Brain microvascular endothelial cell (primary cell): ENCODE data around the gene CCDC86.

Experiments used
- DNase-seq: peaks from one replicate; pipeline ENCODE4 v3.0.0-alpha.2; 2020
- H3K27ac ChIP-seq: fragments of 250-450 bp; sonication (Bioruptor Pico); 2 replicates; pipeline ENCODE4 v1.5.1; 2020; ENCODE audit warnings: mild to moderate bottlenecking, moderate library complexity
- H3K27me3 ChIP-seq: fragments of 250-450 bp; sonication (Bioruptor Pico); replicated peaks from 2 replicates; pipeline ENCODE4 v1.5.1; 2020; ENCODE audit warnings: mild to moderate bottlenecking
- H3K36me3 ChIP-seq: fragments of 250-450 bp; sonication (Bioruptor Pico); replicated peaks from 2 replicates; pipeline ENCODE4 v1.5.1; 2020; ENCODE audit warnings: mild to moderate bottlenecking
- H3K4me3 ChIP-seq: 2 replicates; pipeline ENCODE4 v1.5.1; 2011; ENCODE audit warnings: low read depth, mild to moderate bottlenecking, control low read depth, low read length, moderate library complexity
- in situ Hi-C: cut with HindIII; loops from 2 replicates; pipeline ENCODE4 v1.10.0; 2017; ENCODE audit warnings: low sequenced_read_pairs, low pct_ligation_motif_present
- TF ChIP-seq, protein P1 (sequence below): IDR thresholded peaks from 2 replicates; pipeline ENCODE4 v1.5.1; 2011; ENCODE audit warnings: low read depth, mild to moderate bottlenecking, moderate library complexity, low read length, control low read depth, inconsistent platforms; ENCODE audit errors: missing control alignments

CCDC86 gene

DNA sequence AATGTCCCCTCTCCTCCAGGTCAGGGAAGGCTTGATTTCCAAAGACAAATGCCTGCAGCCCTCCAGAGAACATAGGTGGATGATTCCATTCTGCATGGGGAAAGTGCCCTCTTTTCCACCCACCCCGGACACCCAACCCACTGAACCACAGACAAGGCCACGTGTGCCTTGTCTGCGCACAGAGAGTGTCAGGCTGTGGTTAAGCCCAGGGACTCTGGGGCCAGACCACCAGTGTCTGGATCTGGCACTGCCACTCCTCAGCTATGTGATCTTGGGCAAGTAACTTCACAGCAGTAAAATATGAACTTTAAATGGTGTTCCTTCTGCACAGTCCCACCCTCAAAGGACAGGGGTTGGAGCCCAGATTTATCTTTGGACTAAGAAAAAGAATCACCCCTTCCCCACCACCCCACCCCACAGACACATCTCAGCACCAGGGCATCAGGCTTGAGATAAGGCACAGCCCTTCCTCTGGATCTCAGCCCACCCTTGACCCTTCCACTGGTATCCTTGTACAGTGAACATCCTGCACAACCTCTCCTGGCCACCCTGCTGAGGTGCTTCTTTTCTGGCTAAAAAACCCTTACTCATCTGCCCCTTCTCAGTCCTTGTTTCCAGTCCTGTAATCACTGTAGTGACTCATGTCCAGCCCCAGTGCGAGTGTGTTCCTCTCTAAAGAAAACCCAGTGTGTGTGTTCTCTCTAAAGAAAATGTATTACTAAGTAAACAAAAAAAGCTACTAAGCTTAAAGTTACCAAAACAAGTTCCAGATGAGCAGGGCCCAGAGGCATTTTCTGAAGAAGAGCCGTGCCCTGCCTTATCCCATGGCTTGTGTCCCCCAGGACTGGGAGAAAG lies 15.7 kb downstream of the CCDC86 start:
- H3K36me3 ChIP-seq, result no peaks in the 10 kb centered on the region
- peak; percentile 28 for DNase-seq
- no peaks in the 10 kb centered on the region for H3K27me3 ChIP-seq
- no peak overlapping the region for H3K27ac ChIP-seq
- in situ Hi-C loops, result no loop called here
- TF ChIP-seq, protein P1, sequence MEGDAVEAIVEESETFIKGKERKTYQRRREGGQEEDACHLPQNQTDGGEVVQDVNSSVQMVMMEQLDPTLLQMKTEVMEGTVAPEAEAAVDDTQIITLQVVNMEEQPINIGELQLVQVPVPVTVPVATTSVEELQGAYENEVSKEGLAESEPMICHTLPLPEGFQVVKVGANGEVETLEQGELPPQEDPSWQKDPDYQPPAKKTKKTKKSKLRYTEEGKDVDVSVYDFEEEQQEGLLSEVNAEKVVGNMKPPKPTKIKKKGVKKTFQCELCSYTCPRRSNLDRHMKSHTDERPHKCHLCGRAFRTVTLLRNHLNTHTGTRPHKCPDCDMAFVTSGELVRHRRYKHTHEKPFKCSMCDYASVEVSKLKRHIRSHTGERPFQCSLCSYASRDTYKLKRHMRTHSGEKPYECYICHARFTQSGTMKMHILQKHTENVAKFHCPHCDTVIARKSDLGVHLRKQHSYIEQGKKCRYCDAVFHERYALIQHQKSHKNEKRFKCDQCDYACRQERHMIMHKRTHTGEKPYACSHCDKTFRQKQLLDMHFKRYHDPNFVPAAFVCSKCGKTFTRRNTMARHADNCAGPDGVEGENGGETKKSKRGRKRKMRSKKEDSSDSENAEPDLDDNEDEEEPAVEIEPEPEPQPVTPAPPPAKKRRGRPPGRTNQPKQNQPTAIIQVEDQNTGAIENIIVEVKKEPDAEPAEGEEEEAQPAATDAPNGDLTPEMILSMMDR, result no peak
- H3K4me3 ChIP-seq, result no peak overlapping the region

DNA sequence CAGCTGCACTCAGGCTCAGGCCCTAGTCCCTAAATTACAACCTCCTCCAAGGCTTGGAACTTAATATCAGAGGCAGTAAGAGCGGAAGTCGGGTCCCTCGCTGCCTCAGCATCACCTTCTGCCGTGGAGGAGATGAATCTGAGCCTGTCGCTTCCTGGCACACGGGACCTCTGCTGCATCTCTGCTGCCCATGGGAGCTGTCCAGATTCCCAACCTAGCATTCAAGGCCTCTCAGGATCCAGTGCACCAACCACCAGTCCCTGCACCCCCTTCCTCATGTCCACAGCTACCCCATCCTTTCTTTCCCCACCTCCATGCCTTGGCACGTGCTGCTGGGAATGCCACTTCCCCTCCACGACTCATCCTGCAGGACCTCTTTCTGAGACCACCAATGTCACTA lies 16.3 kb downstream of the CCDC86 start:
- TF ChIP-seq, protein P1, result no peak
- H3K27me3 ChIP-seq, result no peaks in the 10 kb centered on the region
- in situ Hi-C loops, result no loop called here
- no peak overlapping the region for H3K27ac ChIP-seq
- no peak overlapping the region for H3K4me3 ChIP-seq
- DNase-seq, result no peak
- H3K36me3 ChIP-seq, result no peaks in the 10 kb centered on the region

DNA sequence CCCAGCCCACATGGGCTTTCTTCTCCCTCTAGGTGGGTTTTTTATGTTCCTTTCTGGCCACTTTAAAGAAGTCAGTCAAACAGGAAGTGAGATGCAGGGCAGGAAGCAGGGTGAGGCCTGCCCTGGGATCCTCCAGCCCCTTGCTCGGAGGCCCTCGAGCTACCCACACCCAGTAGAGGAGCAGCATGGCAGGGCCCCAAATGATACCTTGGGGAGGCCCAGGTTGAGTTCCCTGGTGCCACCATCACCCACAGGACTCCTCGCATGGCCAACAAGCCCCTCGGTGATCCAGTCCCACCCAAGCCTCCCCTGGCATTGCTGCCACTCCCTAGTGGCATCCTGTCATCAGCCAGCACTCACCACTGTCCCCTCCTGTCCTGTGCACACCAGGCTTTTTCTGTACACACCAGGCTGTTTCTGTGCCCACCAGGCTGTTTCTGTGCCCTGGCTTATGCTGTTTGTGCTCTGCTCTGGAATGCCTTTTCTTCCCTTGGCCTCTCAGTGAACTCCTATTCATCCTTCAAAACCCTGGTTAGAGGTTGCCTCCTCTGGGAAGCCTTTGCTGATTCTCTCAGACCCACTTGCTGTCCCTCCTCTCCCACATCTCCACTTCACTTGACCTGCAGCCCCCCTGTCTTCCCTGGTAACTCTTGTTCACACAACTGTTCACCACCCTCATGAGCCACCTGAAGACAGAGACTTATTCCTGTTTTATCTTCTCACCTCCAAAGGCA lies 17.0 kb downstream of the CCDC86 start:
- Histone ChIP-seq H3K36me3 (no peaks in the 10 kb centered on the region), H3K27ac (no peak overlapping the region), H3K4me3 (no peak overlapping the region), H3K27me3 (no peaks in the 10 kb centered on the region)
- TF ChIP-seq, protein P1, result no peak
- in situ Hi-C loops, result no loop called here
- no peak for DNase-seq

DNA sequence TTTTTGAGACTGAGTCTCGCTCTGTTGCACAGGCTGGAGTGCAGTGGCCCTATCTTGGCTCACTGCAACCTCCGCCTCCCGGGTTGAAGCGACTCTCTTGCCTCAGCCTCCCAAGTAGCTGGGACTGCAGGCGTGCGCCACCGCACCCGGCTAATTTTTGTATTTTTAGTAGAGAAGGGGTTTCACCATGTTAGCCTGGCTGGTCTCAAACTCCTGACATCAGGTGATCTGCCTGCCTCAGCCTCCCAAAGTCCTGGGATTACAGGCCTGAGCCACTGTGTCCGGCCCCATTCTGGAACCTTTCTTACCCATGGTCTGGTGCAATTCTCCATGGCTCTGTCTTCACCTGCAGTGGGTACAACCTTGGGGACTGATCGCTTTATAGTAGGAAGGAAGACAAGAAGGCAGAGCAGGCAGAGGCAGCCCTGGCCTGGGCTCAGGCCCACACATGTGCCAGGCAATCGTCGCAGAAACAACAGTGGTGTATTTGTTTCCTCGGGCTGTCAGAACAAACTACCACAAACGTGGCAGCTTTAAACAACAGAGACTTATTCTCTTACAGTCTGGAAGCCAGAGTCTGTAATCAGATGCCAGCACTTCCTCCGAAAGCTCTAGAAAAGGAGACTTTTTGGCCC lies 17.8 kb downstream of the CCDC86 start:
- Histone ChIP-seq H3K27me3 (no peaks in the 10 kb centered on the region), H3K27ac (no peak overlapping the region), H3K4me3 (no peak overlapping the region), H3K36me3 (no peaks in the 10 kb centered on the region)
- in situ Hi-C loops, result no loop called here
- no peak for DNase-seq
- TF ChIP-seq, protein P1, result no peak

DNA sequence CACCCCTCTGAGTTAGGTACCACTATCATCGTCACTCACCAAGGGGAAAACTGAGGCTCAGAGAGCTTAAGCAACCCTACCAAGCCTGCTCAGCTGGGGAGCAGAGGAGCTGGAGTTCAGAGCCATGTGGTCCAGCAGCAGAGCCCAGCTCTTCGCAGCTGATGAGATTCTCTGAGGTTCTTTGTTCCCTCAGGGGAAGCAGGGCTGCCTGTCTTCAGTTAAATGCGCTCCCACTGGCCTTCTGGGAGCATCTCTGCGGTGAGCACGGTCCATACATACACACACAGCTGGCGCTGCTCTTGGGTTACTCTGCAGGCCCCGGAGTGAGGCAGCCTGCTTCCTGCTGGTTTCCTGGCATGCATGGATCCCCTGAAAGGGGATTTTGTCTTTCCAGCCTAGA lies 19.0 kb downstream of the CCDC86 start:
- no peak overlapping the region for H3K27ac ChIP-seq
- in situ Hi-C loops, result no loop called here
- DNase-seq, result no peak
- H3K4me3 ChIP-seq, result no peak overlapping the region
- no peaks in the 10 kb centered on the region for H3K36me3 ChIP-seq
- H3K27me3 ChIP-seq, result no peaks in the 10 kb centered on the region
- TF ChIP-seq, protein P1, result no peak
